IMR-90 (cell line): Measurements from ENCODE around the gene RET. TPM values are rescaled to one million over a fixed set of nuclear protein-coding genes. Genes with fewer than 3 reads are reported as not detected.

ENCODE experiments used
- ATAC-seq: fragments of 200-7000 bp; cut with Tn5 transposase; 2 replicates; pipeline ENCODE4 v1.9.1; 2020; ENCODE audit warnings: low read depth, mild to moderate bottlenecking, moderate library complexity
- BruUV-seq: library from RNA; stranded (reverse); fragments of 400-500 nt; replicated peaks from 2 replicates; lab custom pipeline; 2021; lab: Mats Ljungman, UMichigan
- CTCF ChIA-PET: fragments of 300-600 bp; formaldehyde crosslinking; extraction: SDS; loops from one replicate; lab custom pipeline; 2021; ENCODE audit warnings: antibody characterized with exemption; lab: Yijun Ruan, JAX
- POLR2A ChIA-PET: fragments of 300-600 bp; sonication (Branson Sonifier 250); formaldehyde crosslinking; loops from one replicate; lab custom pipeline; 2022; ENCODE audit warnings: antibody characterized with exemption; ENCODE audit not compliant: unreplicated experiment; lab: Charles Lee
- DNase-seq: peaks from one replicate; pipeline ENCODE4 v3.0.0; 2013
- H2AFZ ChIP-seq: replicated peaks from 2 replicates; pipeline ENCODE3; 2013; ENCODE audit warnings: low read length, mild to moderate bottlenecking; ENCODE audit not compliant: poor library complexity
- H2AK5ac ChIP-seq: 2 replicates; pipeline ENCODE4 v1.6.1; 2013; ENCODE audit warnings: low read depth, low read length, inconsistent platforms
- H2AK9ac ChIP-seq: replicated peaks from 2 replicates; pipeline ENCODE3; 2013; ENCODE audit warnings: mild to moderate bottlenecking, low read depth, low read length, moderate library complexity; ENCODE audit not compliant: poor library complexity
- H2BK120ac ChIP-seq: 2 replicates; pipeline ENCODE4 v1.6.1; 2013; ENCODE audit warnings: low read depth, low read length, inconsistent platforms
- H2BK15ac ChIP-seq: 3 replicates; pipeline ENCODE4 v1.6.1; 2013; ENCODE audit warnings: low read depth, low read length, inconsistent platforms
- H2BK20ac ChIP-seq: 2 replicates; pipeline ENCODE4 v1.6.1; 2013; ENCODE audit warnings: low read depth, mild to moderate bottlenecking, inconsistent platforms, low read length, moderate library complexity
- H2BK5ac ChIP-seq: 2 replicates; pipeline ENCODE4 v1.6.1; 2013; ENCODE audit warnings: mild to moderate bottlenecking, low read depth, low read length, inconsistent platforms; ENCODE audit not compliant: poor library complexity, severe bottlenecking
- H3K14ac ChIP-seq: replicated peaks from 2 replicates; pipeline ENCODE4 v1.6.1; 2013; ENCODE audit warnings: low read depth, low read length, inconsistent platforms
- H3K18ac ChIP-seq: 2 replicates; pipeline ENCODE4 v1.6.1; 2013; ENCODE audit warnings: low read depth, low read length, control low read depth
- H3K23ac ChIP-seq: 2 replicates; pipeline ENCODE4 v1.6.1; 2013; ENCODE audit warnings: low read depth, low read length, inconsistent platforms
- H3K27ac ChIP-seq: 2 replicates; pipeline ENCODE4 v1.5.1; 2013; ENCODE audit warnings: mild to moderate bottlenecking, control low read depth, low read length; ENCODE audit not compliant: insufficient read depth
- H3K27me3 ChIP-seq: 2 replicates; pipeline ENCODE4 v1.6.1; 2013; ENCODE audit warnings: low read length; ENCODE audit not compliant: control insufficient read depth, insufficient read depth
- H3K36me3 ChIP-seq: 2 replicates; pipeline ENCODE4 v1.6.1; 2013; ENCODE audit warnings: low read length, mixed read lengths; ENCODE audit not compliant: control insufficient read depth, insufficient read depth
- H3K4ac ChIP-seq: 2 replicates; pipeline ENCODE4 v1.6.1; 2013; ENCODE audit warnings: low read depth, low read length, inconsistent platforms
- H3K4me1 ChIP-seq: 2 replicates; pipeline ENCODE4 v1.6.1; 2013; ENCODE audit warnings: low read length, mixed read lengths; ENCODE audit not compliant: control insufficient read depth, insufficient read depth
- H3K4me2 ChIP-seq: 2 replicates; pipeline ENCODE4 v1.6.1; 2013; ENCODE audit warnings: low read depth, mild to moderate bottlenecking, control low read depth, low read length, moderate library complexity
- H3K4me3 ChIP-seq: 2 replicates; pipeline ENCODE4 v1.5.1; 2013; ENCODE audit warnings: low read depth, mild to moderate bottlenecking, control low read depth, low read length, moderate library complexity; ENCODE audit not compliant: insufficient read depth
- H3K56ac ChIP-seq: 2 replicates; pipeline ENCODE4 v1.6.1; 2013; ENCODE audit warnings: low read length, inconsistent platforms; ENCODE audit not compliant: insufficient read depth; ENCODE audit errors: extremely low read depth
- H3K79me1 ChIP-seq, 2 experiments: 2 replicates each; pipeline ENCODE4 v1.6.1; 2013; ENCODE audit warnings: low read length in 2 of 2, inconsistent platforms in 1 of 2, low read depth in 1 of 2
- H3K9ac ChIP-seq: 2 replicates; pipeline ENCODE4 v1.6.1; 2013; ENCODE audit warnings: low read depth, low read length, control low read depth
- H3K9me1 ChIP-seq: 2 replicates; pipeline ENCODE4 v1.6.1; 2013; ENCODE audit warnings: low read length, inconsistent platforms; ENCODE audit not compliant: insufficient read depth
- H3K9me3 ChIP-seq: 2 replicates; pipeline ENCODE4 v1.6.1; 2013; ENCODE audit warnings: low read length; ENCODE audit not compliant: control insufficient read depth, insufficient read depth
- H4K20me1 ChIP-seq: 2 replicates; pipeline ENCODE4 v1.6.1; 2013; ENCODE audit warnings: low read length, inconsistent platforms; ENCODE audit not compliant: insufficient read depth
- H4K5ac ChIP-seq: 2 replicates; pipeline ENCODE4 v1.6.1; 2013; ENCODE audit warnings: mild to moderate bottlenecking, low read depth, low read length, control low read depth
- H4K8ac ChIP-seq, 2 experiments: 2 replicates each; pipeline ENCODE4 v1.6.1; 2013; ENCODE audit warnings: low read depth in 2 of 2, low read length in 2 of 2, control low read depth in 1 of 2, inconsistent platforms in 1 of 2
- H4K91ac ChIP-seq: 2 replicates; pipeline ENCODE4 v1.6.1; 2013; ENCODE audit warnings: low read depth, low read length, inconsistent platforms; ENCODE audit not compliant: insufficient read depth
- BHLHE40 ChIP-seq: fragments of 150-350 bp; IDR thresholded peaks from 2 replicates; pipeline ENCODE4 v1.6.1; 2016; ENCODE audit warnings: mild to moderate bottlenecking, low read depth, low read length
- CEBPB ChIP-seq: IDR thresholded peaks from 2 replicates; pipeline ENCODE4 v1.6.1; 2012; ENCODE audit warnings: low read depth, low read length, improper control_type of control experiment
- CHD1 ChIP-seq: IDR thresholded peaks from 2 replicates; pipeline ENCODE4 v1.6.1; 2012; ENCODE audit warnings: low read depth, low read length, improper control_type of control experiment
- FOS ChIP-seq: fragments of 150-350 bp; IDR thresholded peaks from 2 replicates; pipeline ENCODE4 v1.6.1; 2016; ENCODE audit warnings: low read depth, low read length
- MAFK ChIP-seq: IDR thresholded peaks from 2 replicates; pipeline ENCODE4 v1.6.1; 2012; ENCODE audit warnings: low read depth, low read length, improper control_type of control experiment
- NFE2L2 ChIP-seq: fragments of 150-350 bp; IDR thresholded peaks from 2 replicates; pipeline ENCODE4 v1.6.1; 2016; ENCODE audit warnings: low read depth, mild to moderate bottlenecking, low read length
- POLR2A ChIP-seq: IDR thresholded peaks from 2 replicates; pipeline ENCODE4 v1.6.1; 2012; ENCODE audit warnings: mild to moderate bottlenecking, low read depth, low read length
- RAD21 ChIP-seq: IDR thresholded peaks from 2 replicates; pipeline ENCODE4 v1.6.1; 2012; ENCODE audit warnings: low read length, improper control_type of control experiment
- RCOR1 ChIP-seq: IDR thresholded peaks from 2 replicates; pipeline ENCODE4 v1.6.1; 2012; ENCODE audit warnings: mild to moderate bottlenecking, low read length, improper control_type of control experiment; ENCODE audit not compliant: insufficient replicate concordance
- RFX5 ChIP-seq: IDR thresholded peaks from 2 replicates; pipeline ENCODE4 v1.8.0; 2012; ENCODE audit warnings: low read depth, mild to moderate bottlenecking, low read length, moderate library complexity
- WGBS, 2 experiments: methylation state at CpG; one replicate each; pipeline versions ENCODE4 v1.1.5 to v1.1.7; 2013; ENCODE audit warnings: missing lambda C conversion rate in 2 of 2; ENCODE audit not compliant: insufficient read length in 1 of 2; ENCODE audit errors: extremely low coverage in 2 of 2; 5-methylcytosine and 5-hydroxymethylcytosine counted together
- dilution Hi-C: fragments of 300-500 bp; cut with HindIII; formaldehyde crosslinking; loops from one replicate; pipeline ENCODE4 v1.14.3; 2018; ENCODE audit warnings: low sequenced_read_pairs; ENCODE audit not compliant: unreplicated experiment
- in situ Hi-C: fragments of 300-500 bp; cut with MboI; formaldehyde crosslinking; loops from 3 replicates; pipeline ENCODE4 v1.14.3; 2019; ENCODE audit warnings: low sequenced_read_pairs, inconsistent platforms, mixed read lengths
- intact Hi-C: fragments of 100-400 bp; cut with micrococcal nuclease; formaldehyde crosslinking; loops from 2 replicates; pipeline ENCODE4 v1.10.0; 2022
- polyA plus RNA-seq, 3 experiments: library from polyadenylated mRNA; depleted of rRNA; stranded (reverse); fragments of >200 nt; gene quantifications; 2 replicates each; pipeline ENCODE4 v1.2.3, GENCODE V29; 2012; ENCODE audit warnings: low replicate concordance in 1 of 3
- total RNA-seq: library from RNA; depleted of rRNA; stranded (reverse); fragments of >200 nt; gene quantifications from 2 replicates; pipeline ENCODE4 v1.2.3, GENCODE V29; 2012
- TF ChIP-seq, protein P1 (sequence below): fragments of 150-350 bp; IDR thresholded peaks from 2 replicates; pipeline ENCODE4 v1.6.1; 2017; ENCODE audit warnings: mild to moderate bottlenecking, antibody characterized with exemption, low read length, low read depth
- TF ChIP-seq, protein P2 (sequence below): fragments of 150-350 bp; IDR thresholded peaks from 2 replicates; pipeline ENCODE4 v1.6.1; 2016; ENCODE audit warnings: low read depth, mild to moderate bottlenecking, low read length, moderate library complexity, borderline replicate concordance

RET gene
- total and polyA plus RNA-seq, 2 of the 4 experiments (the other 2 are of a cell fraction): 0.10 to 0.18 TPM

DNA sequence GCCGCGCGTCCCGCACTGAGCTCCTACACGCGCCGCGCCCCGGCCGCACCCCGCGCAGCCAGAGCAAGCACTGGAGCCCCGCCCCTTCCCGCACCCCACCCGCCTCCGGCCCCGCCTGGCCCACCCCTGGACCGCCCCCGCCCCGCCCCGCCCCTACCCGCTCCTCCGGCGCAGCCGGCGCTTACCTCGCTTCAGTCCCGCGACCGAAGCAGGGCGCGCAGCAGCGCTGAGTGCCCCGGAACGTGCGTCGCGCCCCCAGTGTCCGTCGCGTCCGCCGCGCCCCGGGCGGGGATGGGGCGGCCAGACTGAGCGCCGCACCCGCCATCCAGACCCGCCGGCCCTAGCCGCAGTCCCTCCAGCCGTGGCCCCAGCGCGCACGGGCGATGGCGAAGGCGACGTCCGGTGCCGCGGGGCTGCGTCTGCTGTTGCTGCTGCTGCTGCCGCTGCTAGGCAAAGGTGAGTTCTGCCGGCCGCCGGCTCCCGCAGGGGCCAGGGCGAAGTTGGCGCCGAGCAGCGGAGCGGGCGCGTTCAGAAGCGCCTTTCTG is at the start of gene RET (continued):
- TF ChIP-seq, protein P1, sequence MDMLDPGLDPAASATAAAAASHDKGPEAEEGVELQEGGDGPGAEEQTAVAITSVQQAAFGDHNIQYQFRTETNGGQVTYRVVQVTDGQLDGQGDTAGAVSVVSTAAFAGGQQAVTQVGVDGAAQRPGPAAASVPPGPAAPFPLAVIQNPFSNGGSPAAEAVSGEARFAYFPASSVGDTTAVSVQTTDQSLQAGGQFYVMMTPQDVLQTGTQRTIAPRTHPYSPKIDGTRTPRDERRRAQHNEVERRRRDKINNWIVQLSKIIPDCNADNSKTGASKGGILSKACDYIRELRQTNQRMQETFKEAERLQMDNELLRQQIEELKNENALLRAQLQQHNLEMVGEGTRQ: no peak
- no peak for TF ChIP-seq RAD21

DNA sequence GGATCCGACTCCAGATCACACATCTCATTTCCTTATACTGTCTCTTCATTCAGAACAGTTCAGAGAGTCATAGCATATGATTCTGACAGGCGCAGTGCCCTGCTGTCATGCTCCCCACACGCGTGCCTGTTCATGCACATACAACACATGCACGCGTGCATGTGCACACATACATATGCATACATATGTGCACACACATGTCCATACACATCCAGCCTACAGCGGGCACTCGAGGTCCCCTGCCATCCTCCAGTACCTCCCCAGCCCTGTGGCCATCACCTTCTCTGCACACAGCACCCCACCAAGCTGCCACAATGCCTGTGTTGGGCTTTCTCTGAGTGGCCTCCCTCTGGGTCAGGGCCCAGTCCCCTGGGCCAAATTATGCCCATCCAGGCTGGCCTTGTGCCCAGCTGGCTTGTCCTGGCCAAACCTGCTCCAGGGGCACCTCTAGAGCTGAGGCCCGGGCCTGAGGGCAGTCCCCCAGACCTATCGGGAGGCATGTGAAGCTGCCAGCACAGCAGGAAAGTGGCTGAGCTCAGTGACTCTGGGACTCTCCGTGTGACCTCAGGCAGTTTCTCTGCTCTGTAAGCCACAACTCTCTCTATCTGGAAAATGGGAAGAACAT is 49.4 kb upstream of the RET start:
- no peak for DNase-seq
- H3K9me3 ChIP-seq: no peaks in the 10 kb centered on the region
- H3K18ac ChIP-seq: no peak overlapping the region
- CTCF ChIA-PET: no interaction called here
- no peak overlapping the region for H3K4ac ChIP-seq
- no peak overlapping the region for H2AK9ac ChIP-seq
- WGBS, 2 experiments: 63% methylated on average over 4 of the region's 11 CpGs; no CpG with 5 or more reads in 1 of the 2 experiments
- no peak overlapping the region for H2AFZ ChIP-seq
- H3K9me1 ChIP-seq: no peaks in the 10 kb centered on the region
- H2BK5ac ChIP-seq: no peak overlapping the region
- no peaks in the 10 kb centered on the region for H3K36me3 ChIP-seq
- no peak overlapping the region for H3K4me2 ChIP-seq
- no peak overlapping the region for H4K8ac ChIP-seq
- no peak overlapping the region for H3K4me3 ChIP-seq
- no peak overlapping the region for H4K5ac ChIP-seq
- H2AK5ac ChIP-seq: no peak overlapping the region
- no peak overlapping the region for H3K23ac ChIP-seq
- no peak overlapping the region for H2BK15ac ChIP-seq
- H2BK120ac ChIP-seq: no peak overlapping the region
- ATAC-seq: no peak
- H3K79me1 ChIP-seq: no peaks in the 10 kb centered on the region
- in situ Hi-C loops (no loop called here), dilution Hi-C loops (no loop called here), intact Hi-C loops (no loop called here)
- H3K27ac ChIP-seq: no peak overlapping the region
- H4K20me1 ChIP-seq: no peaks in the 10 kb centered on the region
- no TSS peak for BruUV-seq
- no peaks in the 10 kb centered on the region for H3K4me1 ChIP-seq
- H4K91ac ChIP-seq: no peak overlapping the region
- H3K56ac ChIP-seq: no peak overlapping the region
- POLR2A ChIA-PET: no interaction called here
- TF ChIP-seq RCOR1 (no peak), BHLHE40 (no peak), CEBPB (no peak), POLR2A (no peak), CHD1 (no peak), MAFK (no peak), NFE2L2 (no peak), FOS (no peak), RFX5 (no peak), RAD21 (no peak)
- TF ChIP-seq, protein P2, sequence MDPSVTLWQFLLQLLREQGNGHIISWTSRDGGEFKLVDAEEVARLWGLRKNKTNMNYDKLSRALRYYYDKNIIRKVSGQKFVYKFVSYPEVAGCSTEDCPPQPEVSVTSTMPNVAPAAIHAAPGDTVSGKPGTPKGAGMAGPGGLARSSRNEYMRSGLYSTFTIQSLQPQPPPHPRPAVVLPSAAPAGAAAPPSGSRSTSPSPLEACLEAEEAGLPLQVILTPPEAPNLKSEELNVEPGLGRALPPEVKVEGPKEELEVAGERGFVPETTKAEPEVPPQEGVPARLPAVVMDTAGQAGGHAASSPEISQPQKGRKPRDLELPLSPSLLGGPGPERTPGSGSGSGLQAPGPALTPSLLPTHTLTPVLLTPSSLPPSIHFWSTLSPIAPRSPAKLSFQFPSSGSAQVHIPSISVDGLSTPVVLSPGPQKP: no peak
- no peak overlapping the region for H2BK20ac ChIP-seq
- no peak overlapping the region for H3K14ac ChIP-seq
- peaks cover 15% of the 10 kb centered on the region for H3K27me3 ChIP-seq
- H3K9ac ChIP-seq: no peak overlapping the region
